ENCODE measurements around the gene MACROD1.

The MACROD1 gene

GRCh38 chr11:64056213-64056785 is 109.6 kb downstream of the MACROD1 start:
- H3K4me3 ChIP-seq (replicated peaks; ENCODE audit: low read depth, low read length), result no peak overlapping the region
- TF ChIP-seq, protein P1, sequence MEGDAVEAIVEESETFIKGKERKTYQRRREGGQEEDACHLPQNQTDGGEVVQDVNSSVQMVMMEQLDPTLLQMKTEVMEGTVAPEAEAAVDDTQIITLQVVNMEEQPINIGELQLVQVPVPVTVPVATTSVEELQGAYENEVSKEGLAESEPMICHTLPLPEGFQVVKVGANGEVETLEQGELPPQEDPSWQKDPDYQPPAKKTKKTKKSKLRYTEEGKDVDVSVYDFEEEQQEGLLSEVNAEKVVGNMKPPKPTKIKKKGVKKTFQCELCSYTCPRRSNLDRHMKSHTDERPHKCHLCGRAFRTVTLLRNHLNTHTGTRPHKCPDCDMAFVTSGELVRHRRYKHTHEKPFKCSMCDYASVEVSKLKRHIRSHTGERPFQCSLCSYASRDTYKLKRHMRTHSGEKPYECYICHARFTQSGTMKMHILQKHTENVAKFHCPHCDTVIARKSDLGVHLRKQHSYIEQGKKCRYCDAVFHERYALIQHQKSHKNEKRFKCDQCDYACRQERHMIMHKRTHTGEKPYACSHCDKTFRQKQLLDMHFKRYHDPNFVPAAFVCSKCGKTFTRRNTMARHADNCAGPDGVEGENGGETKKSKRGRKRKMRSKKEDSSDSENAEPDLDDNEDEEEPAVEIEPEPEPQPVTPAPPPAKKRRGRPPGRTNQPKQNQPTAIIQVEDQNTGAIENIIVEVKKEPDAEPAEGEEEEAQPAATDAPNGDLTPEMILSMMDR (IDR thresholded peaks at IDR 0.05; ENCODE audit: low read length, missing control alignments), result no peak
- DNase-seq (ENCODE audit: low read depth), result no peak

DNA sequence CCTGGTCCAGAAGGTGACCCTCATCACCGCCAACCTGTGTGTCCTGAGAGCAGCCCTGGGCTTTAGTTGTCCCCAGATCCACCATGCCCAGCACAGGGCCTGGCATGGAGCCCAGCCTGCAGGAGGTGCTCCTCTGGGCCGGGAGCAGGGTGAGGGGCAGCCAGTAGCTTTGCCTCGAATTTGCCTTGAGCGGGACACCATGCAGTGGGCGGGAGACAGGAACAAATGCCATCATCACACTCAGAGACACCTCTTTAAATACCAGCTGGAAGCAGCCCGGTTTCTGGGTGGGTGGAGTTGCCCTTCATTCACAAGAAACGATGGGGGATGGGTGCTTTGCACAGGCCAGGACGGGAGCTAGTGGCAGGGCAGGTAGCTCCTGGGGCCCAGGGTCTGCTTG is 110.8 kb downstream of the MACROD1 start:
- TF ChIP-seq, protein P1 (IDR thresholded peaks at IDR 0.05; ENCODE audit: low read length, missing control alignments), result no peak
- no peak overlapping the region for H3K4me3 ChIP-seq (replicated peaks; ENCODE audit: low read depth, low read length)
- DNase-seq (ENCODE audit: low read depth), result no peak

DNA sequence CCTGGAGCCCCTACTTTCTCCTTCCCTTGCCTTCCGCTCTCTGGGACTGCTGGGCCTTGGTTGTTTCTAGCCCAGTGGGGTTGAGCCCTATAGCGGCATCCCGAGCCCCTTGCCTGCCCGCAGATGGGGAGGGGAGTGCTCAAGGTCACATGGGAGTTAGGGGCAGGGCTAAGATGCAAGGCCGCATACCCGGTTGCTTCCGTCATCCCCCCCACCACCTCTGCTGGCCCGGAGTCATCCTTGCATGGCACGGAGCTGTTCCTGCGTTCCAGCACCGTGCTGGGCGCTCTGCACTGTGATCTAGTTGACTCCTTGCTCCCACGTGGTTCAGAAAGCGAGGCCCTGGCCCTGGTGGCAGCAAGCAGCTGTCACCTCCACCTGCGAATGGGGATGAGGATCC is 112.2 kb downstream of the MACROD1 start:
- no peak overlapping the region for H3K4me3 ChIP-seq (replicated peaks; ENCODE audit: low read depth, low read length)
- TF ChIP-seq, protein P1 (IDR thresholded peaks at IDR 0.05; ENCODE audit: low read length, missing control alignments), result no peak
- no peak for DNase-seq (ENCODE audit: low read depth)

DNA sequence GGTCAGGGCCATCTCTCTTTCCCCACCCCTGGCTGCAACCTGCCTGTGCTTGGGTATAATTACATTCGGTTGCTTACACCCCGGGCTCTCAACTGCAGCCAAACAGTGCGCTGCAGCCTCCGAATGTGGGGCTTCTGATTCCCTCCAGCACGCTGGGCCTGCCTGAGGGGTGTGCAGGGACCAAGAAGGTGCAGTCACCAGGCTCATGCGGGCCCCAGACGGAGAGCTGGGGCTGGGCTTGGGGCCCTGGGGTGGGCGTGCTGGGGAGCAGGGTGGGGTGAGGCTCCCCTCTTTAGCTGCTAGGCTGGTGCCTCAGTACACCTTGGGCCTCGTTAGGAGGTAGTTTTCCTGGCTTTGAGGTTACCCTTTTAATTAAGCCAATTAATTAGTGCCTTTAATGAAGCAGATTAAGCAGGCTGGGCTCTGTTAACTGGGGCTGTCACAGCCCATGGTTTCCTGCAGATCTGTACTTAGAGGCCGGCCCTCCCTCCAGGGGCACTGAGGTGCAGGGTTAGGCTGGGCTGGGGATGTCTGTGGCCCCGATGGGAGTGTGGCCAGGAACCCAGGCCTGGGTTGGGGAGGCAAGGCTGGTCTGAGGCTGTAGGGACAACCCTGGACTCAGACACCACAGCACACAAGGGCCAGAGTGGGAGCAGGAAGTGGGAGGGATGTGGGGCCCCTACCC is 112.8 kb downstream of the MACROD1 start:
- DNase-seq (ENCODE audit: low read depth), result no peak
- H3K4me3 ChIP-seq (replicated peaks; ENCODE audit: low read depth, low read length), result no peak overlapping the region
- TF ChIP-seq, protein P1 (IDR thresholded peaks at IDR 0.05; ENCODE audit: low read length, missing control alignments), result no peak

- no peak overlapping the region for H3K4me3 ChIP-seq (replicated peaks; ENCODE audit: low read depth, low read length)
- TF ChIP-seq, protein P1 (IDR thresholded peaks at IDR 0.05; ENCODE audit: low read length, missing control alignments), result no peak
- DNase-seq (ENCODE audit: low read depth), result no peak
These were observed 113.5 kb downstream of the MACROD1 start for GRCh38 chr11:64052436-64052835.

- DNase-seq (ENCODE audit: low read depth), result no peak
- H3K4me3 ChIP-seq (replicated peaks; ENCODE audit: low read depth, low read length), result no peak overlapping the region
- TF ChIP-seq, protein P1 (IDR thresholded peaks at IDR 0.05; ENCODE audit: low read length, missing control alignments), result no peak
These were observed 114.6 kb downstream of the MACROD1 start for GRCh38 chr11:64051297-64051696.

DNA sequence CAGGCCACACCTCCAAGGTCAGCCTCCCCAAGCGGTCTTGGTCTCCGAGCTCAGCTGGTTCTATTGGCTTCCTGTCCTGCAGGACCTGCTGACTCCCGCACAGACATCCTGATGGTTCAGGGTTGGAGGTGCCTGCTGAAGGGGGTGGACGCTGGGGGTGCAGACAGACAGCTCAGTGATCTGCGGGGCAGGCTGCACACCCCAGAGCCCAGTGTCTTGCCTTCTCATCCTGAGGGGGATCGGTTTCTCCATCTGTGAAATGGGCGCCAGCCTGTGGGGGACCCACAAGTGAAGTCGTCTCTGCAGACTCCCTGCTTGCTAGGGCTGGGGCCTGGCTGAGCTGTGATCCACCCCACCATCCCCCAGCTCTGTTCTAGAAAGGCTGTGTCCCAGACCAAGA is 116.4 kb downstream of the MACROD1 start:
- TF ChIP-seq, protein P1 (IDR thresholded peaks at IDR 0.05; ENCODE audit: low read length, missing control alignments), result no peak
- DNase-seq (ENCODE audit: low read depth), result no peak
- no peak overlapping the region for H3K4me3 ChIP-seq (replicated peaks; ENCODE audit: low read depth, low read length)

Data from fibroblast of pulmonary artery (primary cell).